ENCODE data around the gene FBLN1.
A peak's percentile ranks its signal among the peaks of the same experiment; 100 is the strongest.

The FBLN1 gene

GRCh38 chr22:45640941-45641621 is 138.4 kb downstream of the FBLN1 start:
- DNase-seq (ENCODE audit: low read depth in 2 of 2): no peak

DNA sequence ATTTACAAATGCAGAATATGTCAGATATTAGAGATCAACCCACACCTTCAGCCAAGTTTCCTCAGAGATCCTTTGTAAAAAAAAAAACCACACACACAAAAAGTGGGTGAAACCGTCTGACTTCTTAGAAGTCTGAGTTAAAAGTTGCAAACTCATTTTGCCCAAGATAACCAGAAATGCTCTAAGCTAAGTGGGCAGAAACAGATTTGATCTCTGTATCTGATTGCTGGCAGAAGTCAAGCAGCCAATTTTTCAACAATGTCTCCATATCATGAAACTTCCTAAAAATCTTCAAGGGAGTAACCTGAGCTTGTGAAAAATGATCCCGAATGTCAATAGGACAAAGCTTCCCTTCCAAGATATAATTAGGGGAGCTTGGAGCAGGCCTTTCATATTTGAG is 140.3 kb downstream of the FBLN1 start:
- DNase-seq (ENCODE audit: low read depth in 2 of 2): no peak

DNA sequence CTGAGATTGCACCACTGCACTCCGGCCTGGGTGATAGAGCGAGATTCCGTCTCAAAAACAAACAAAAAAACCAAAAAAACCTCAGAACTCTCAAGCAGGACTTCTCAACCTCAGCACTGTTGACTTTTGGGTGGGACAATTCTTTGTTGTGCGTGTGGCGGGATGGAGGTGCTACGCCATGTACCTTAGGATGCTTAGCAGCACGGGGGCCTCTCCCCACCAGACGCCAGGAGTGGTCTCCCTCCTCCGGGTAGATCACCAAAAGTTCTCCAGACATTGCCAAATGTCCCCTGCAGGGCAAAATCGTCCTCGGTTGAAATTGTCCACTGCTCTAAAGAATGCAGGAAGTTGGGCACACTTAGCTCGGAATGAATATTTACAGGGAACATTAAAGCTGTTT is 142.0 kb downstream of the FBLN1 start:
- no peak for DNase-seq (ENCODE audit: low read depth in 2 of 2)

GRCh38 chr22:45645150-45645525 is 142.5 kb downstream of the FBLN1 start:
- DNase-seq (ENCODE audit: low read depth in 2 of 2): no peak

GRCh38 chr22:45645526-45646414 is 143.1 kb downstream of the FBLN1 start:
- DNase-seq (ENCODE audit: low read depth in 2 of 2): peak; percentile 70 to 82

DNA sequence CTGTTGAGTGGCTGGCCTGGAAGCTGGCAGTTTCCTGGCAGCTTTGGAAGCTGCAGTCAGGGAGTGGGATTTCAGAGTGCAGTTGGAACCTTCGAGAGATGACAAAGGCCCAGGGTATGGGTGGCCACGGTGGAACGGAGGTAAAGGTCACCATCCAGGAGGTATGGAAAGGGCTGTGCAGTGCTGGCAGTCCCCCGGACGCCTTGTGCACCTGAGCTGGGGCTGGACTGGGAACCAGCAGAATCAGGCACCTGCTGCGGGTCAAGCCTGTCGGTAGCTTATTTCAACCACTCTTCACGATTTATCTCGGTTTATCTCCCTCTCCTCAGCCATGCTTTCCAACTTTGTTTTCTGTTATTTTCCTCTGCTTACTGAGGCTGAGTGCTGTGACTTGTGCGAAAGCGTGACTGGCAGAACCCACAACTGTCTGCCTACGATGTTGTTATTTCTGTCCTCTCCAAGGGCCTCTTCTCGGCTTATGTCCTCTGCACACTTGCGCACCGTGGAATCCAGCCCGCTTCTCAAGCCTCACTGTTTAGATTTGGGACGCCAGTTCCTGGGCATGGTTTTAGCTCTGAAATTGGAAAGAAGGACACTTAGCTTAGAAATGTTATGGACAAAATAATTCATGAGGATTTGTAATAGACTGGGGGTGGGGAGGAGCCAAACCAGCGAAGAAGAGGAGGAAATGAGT is 145.0 kb downstream of the FBLN1 start:
- DNase-seq (ENCODE audit: low read depth in 2 of 2): no peak

DNA sequence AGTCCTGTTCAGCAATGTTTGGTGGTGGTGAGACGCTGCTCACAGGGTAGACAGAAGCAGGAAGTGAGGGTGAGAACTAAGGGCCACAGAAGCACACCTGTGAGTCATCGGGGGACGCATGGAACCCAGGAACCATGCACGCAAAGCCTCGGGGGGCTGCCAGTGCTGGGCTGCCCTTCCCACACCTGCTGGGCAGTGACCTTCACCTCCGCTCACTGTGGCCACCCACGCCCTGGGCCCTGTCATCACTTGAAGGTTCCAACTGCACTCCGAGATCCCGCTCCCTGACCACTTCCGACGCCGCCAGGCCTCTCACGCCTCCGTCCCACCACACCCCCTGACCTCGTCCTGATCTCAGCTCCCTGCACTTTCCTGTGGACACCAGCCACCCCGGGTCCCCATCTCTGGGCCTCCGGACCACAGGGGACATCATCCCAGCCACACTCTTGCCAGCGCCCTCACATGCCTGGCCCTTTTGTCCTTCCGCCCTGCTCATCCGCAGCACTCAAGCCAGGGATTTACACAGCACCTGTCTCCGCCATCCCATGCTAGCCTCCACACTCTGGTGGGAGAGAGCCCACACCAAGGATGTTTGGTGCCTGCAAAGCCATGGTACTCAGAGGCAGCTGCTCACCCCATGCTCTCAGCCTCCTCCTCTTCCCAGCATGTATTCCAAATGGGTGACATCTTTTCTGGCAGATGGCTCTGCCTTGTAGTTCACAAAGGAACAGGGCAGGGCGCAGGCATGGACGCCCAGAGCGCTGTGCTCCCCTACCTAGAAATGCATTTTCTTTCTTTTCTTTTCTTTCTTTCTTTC is 145.8 kb downstream of the FBLN1 start:
- DNase-seq (ENCODE audit: low read depth in 2 of 2): no peak

DNA sequence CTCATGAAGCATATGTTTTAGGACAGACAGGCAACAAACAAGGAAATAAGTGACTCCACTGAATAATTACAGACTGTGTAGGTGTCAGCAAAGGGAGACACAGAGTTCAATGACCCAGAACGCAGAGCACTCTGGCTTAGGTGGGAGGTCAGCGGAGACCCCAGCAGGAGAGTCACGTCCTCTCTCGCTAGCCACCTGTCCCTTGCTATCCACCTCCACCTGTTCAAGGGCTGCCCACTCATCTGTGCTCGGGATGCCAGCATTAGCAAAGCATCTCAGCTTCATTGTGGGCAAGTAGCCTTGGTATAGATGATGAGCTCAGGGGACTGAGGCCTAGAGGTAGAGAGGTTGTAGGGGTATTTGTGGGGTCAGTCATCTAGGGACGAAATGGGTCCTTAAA is 147.1 kb downstream of the FBLN1 start:
- no peak for DNase-seq (ENCODE audit: low read depth in 2 of 2)

DNA sequence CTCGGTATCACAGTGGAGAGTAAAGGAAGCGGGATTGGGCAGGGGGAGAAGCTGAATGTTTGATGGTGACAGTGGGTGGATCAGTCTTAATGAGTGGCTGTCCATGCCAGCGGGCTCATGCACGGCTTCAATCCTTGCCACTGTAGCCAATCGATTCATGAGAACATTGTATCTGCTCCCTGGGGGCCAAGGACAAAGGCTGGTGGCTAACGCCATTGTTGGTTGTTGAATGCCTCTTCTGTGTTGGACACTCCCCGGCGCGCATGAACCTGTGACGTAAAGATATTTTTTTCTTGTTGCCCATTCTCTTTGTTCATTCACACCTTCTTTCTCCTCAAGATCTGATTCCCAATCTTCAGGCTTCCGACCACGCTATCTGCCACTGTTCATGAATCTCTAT is 148.0 kb downstream of the FBLN1 start:
- DNase-seq (ENCODE audit: low read depth in 2 of 2): no peak
